ENCODE data around the gene MAGEC1. TPM values are rescaled to one million over a fixed set of nuclear protein-coding genes. Genes with fewer than 3 reads are reported as not detected.

MAGEC1 gene
- total RNA-seq, 3 donors from 2014 or later = not detected

DNA sequence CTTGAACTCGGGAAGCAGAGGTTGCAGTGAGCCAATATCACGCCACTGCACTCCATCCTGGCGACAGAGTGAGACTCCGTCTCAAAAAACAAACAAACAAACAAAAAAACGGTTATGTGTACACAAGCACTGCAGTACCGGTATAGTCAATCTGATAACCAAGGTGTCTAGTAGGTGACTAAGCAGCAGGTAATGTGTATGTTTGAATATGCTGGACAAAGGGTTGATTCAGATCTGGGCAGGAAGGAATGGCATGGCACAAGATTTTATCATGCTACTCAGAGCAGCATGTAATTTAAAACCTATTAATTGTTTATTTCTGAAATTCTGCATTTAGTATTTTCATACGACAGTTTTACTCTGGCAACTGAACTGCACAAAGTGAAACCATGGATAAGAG lies 41.7 kb downstream of the MAGEC1 start:
- Histone ChIP-seq H3K4me1 (no peaks in the 10 kb centered on the region), H3K4me3 (no peak overlapping the region), H3K36me3 (no peaks in the 10 kb centered on the region), H3K27me3 (no peaks in the 10 kb centered on the region), H3K9me3 (no peaks in the 10 kb centered on the region), H3K27ac (no peak overlapping the region)
- intact Hi-C loops (cut with DNase I; ENCODE audit: low total_unique reads) = no loop called here
- DNase-seq (ENCODE audit: low spot score in 2 of 2) = no peak
- TF ChIP-seq POLR2AphosphoS5 (IDR thresholded peaks at IDR 0.05) (no peak), POLR2A (IDR thresholded peaks at IDR 0.05) (no peak)
- TF ChIP-seq, protein P1, sequence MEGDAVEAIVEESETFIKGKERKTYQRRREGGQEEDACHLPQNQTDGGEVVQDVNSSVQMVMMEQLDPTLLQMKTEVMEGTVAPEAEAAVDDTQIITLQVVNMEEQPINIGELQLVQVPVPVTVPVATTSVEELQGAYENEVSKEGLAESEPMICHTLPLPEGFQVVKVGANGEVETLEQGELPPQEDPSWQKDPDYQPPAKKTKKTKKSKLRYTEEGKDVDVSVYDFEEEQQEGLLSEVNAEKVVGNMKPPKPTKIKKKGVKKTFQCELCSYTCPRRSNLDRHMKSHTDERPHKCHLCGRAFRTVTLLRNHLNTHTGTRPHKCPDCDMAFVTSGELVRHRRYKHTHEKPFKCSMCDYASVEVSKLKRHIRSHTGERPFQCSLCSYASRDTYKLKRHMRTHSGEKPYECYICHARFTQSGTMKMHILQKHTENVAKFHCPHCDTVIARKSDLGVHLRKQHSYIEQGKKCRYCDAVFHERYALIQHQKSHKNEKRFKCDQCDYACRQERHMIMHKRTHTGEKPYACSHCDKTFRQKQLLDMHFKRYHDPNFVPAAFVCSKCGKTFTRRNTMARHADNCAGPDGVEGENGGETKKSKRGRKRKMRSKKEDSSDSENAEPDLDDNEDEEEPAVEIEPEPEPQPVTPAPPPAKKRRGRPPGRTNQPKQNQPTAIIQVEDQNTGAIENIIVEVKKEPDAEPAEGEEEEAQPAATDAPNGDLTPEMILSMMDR (IDR thresholded peaks at IDR 0.05) = no peak

DNA sequence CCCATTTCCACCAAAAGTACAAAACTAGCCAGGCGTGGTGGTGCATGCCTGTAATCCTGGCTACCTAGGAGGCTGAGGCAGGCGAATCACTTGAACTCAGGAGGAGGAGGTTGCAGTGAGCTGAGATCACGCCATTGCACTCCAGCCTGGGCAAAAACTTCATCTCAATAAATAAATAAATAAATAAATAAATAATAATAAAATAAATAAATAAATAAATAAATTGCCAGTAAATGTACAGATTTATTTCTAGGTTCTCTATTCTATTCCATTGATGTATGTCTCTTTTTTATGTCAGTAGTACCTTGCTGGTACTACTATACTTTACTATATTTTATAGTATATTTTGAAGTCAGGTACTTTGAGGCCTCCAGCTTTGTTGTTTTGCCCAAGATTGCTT lies 43.7 kb downstream of the MAGEC1 start:
- intact Hi-C loops (cut with DNase I; ENCODE audit: low total_unique reads) = no loop called here

DNA sequence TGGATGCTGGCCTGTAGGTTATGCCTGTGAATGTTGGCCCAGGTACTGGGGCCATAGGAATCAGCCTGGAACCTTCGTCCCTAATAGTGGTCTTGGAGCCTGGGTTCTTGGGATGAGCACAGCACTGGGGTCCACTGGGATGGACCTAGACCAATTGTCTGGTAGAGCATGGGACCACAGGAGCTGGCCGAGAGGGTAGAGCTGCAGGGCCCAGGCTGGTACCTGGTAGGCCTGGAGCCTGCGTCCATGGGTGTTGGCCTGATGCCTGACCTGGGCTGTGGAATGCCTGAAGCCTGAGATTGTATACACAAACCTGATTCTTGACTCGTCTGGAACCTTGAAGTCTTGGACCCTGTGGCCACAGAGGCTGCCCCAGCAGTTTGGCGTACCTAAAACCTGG lies 48.9 kb downstream of the MAGEC1 start:
- no peak for DNase-seq (ENCODE audit: low spot score in 2 of 2)
- H3K36me3 ChIP-seq = no peaks in the 10 kb centered on the region
- H3K4me1 ChIP-seq = no peaks in the 10 kb centered on the region
- intact Hi-C loops (cut with DNase I; ENCODE audit: low total_unique reads) = no loop called here
- H3K4me3 ChIP-seq = no peak overlapping the region
- H3K9me3 ChIP-seq = no peaks in the 10 kb centered on the region
- H3K27me3 ChIP-seq = peaks cover 0 to 3% of the 10 kb centered on the region in 2 donors
- no peak overlapping the region for H3K27ac ChIP-seq
- TF ChIP-seq, protein P1 (IDR thresholded peaks at IDR 0.05) = no peak
- no peak for TF ChIP-seq POLR2A (IDR thresholded peaks at IDR 0.05)
- TF ChIP-seq POLR2AphosphoS5 (IDR thresholded peaks at IDR 0.05) = no peak

More for the DNA sequence above, 43.7 kb downstream of the MAGEC1 start:
- no peaks in the 10 kb centered on the region for H3K9me3 ChIP-seq
- no peak overlapping the region for H3K27ac ChIP-seq
- H3K27me3 ChIP-seq = no peaks in the 10 kb centered on the region
- H3K4me3 ChIP-seq = no peak overlapping the region
- no peaks in the 10 kb centered on the region for H3K4me1 ChIP-seq
- no peak for DNase-seq (ENCODE audit: low spot score in 2 of 2)
- no peaks in the 10 kb centered on the region for H3K36me3 ChIP-seq
- TF ChIP-seq, protein P1 (IDR thresholded peaks at IDR 0.05) = no peak

GRCh38 chrX:141958675-141959074 lies 55.0 kb downstream of the MAGEC1 start:
- intact Hi-C loops (cut with DNase I; ENCODE audit: low total_unique reads) = no loop called here
- Histone ChIP-seq H3K4me1 (no peaks in the 10 kb centered on the region), H3K36me3 (no peaks in the 10 kb centered on the region), H3K27me3 (peaks cover 0 to 3% of the 10 kb centered on the region in 2 donors), H3K9me3 (no peaks in the 10 kb centered on the region), H3K27ac (no peak overlapping the region), H3K4me3 (no peak overlapping the region)
- no peak for TF ChIP-seq POLR2A (IDR thresholded peaks at IDR 0.05)
- TF ChIP-seq POLR2AphosphoS5 (IDR thresholded peaks at IDR 0.05) = no peak
- TF ChIP-seq, protein P1 (IDR thresholded peaks at IDR 0.05) = no peak
- no peak for DNase-seq (ENCODE audit: low spot score in 2 of 2)

Other genes starting within 250 kb of the MAGEC1 start
- gene SPANXD, start 205.2 kb upstream of the MAGEC1 start, total RNA-seq = not detected
- gene MAGEC3, start 65.6 kb upstream of the MAGEC1 start, total RNA-seq = under 1 TPM in 1 of 3 donors, not detected in 2; 0.44 TPM

Measured in breast epithelium (tissue), 4 donors.